ENCODE data around the gene MR1.

The MR1 gene

DNA sequence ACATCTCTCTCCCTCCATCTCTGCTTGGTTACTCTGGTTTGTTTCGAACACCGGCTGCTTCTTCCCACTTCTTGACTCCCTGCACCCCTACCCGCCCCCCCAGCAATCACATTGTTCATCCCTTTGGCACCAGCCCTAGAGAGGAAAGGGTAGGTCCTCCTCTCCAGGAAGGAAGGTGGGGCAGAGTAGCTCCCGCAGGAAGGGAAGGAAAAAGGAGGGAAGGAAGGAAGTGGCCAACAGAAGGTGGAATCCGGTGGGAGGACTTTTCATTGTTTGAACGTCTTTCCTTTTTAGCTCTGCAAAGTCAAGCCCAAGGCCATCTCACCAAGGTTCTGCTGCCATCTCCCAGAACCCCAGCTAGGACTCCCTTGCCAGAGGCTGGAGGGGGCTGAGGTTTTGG, 72.7 kb downstream of the MR1 start:
- DNase-seq (ENCODE audit: low read depth in 4 of 4, low spot score in 1 of 4), result no peak

DNA sequence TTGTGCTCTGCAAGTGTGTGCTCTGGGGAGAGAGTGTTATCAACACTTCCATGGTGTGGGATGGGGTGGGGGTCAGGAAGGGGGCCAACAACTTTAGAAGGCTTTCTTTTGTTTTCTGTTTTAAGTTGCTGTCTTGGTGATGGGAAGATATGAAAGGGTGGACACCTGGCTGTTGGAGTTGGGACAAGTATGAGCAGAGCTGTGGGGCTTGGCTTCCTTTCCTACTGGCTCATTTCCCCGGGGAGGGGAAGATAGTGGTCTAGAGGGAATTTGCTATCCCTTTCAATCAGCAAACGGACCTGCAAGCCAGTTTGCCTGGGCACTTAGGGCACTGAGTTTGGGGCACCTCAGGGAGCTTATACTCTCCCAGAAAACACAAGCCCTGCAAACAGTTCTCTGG, 73.9 kb downstream of the MR1 start:
- DNase-seq (ENCODE audit: low read depth in 4 of 4, low spot score in 1 of 4), result no peak

DNA sequence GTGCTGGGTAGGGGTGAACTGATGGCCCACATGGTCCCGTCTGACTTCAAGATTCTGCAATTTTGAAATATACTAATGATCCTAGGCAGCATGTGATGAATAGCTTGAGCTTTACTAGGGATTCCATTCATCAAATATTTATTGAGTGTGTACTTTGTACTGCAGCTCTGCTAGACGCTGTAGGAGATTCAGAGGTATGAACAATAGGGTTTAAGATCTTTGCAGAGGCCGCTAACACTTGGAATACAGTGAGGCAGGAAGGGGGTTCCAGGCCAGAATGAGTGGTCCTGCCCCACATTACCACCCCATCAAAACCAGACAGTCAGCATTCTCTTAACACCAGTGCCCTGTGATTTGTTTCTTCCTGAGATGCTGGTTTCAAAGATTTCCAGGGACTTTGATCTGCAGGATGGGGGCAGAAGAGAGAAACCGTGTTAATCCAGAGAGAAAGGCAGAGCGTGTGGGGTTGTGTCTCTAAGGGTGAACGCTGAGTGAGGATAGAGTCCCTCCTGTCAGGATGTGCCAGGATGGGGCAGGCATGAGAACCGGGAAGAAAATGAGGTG, 74.6 kb downstream of the MR1 start:
- no peak for DNase-seq (ENCODE audit: low read depth in 4 of 4, low spot score in 1 of 4)

DNA sequence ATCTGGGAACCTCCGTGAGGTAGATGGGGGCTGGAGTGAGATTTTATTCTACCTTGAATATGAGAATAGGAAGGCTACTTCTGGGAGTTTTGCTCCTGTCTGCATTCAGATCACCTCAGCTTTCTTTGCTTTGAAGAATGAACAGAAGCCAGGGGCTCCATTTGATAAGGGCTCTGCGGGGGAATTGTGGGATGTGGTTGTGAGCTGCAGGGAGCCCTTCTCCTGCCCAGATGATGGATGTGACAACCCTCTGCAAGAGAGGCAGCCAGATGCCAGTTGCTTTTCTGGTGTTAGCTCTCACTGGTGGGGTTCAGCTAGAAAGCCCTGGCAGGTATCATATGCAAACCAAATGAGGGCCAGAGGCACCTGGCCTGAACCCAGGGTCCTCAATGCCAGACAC, 76.2 kb downstream of the MR1 start:
- DNase-seq (ENCODE audit: low read depth in 4 of 4, low spot score in 1 of 4), result no peak

Measured in stimulated activated CD4-positive, alpha-beta T cell treated with anti-CD3 and anti-CD28 coated beads, Interleukin-1b, Interleukin-23, amount 100 ng/mL, for 24 hours (primary cell).